SU-DHL-6 (cell line): Measurements from ENCODE around the gene MEX3D.

Source experiments
- H2AFZ ChIP-seq: fragments of 200-600 bp; sonication (generic); 2 replicates; pipeline ENCODE4 v1.6.1; 2014; ENCODE audit warnings: low read depth, mild to moderate bottlenecking, moderate library complexity, mixed read lengths, antibody characterized with exemption, low read length; ENCODE audit not compliant: severe bottlenecking
- H3F3A ChIP-seq: fragments of 200-600 bp; shearing (Covaris generic); 2 replicates; pipeline ENCODE4 v1.6.0; 2016; ENCODE audit warnings: antibody characterized with exemption, mild to moderate bottlenecking; ENCODE audit not compliant: insufficient read depth
- H3K27ac ChIP-seq: fragments of 200-600 bp; sonication (generic); 2 replicates; pipeline ENCODE4 v1.5.1; 2016; ENCODE audit warnings: low read depth, mild to moderate bottlenecking, low read length, moderate library complexity, mixed read lengths
- H3K27me3 ChIP-seq: fragments of 200-600 bp; sonication (generic), shearing (Covaris generic); 2 replicates; pipeline ENCODE4 v1.6.0; 2014; ENCODE audit warnings: mild to moderate bottlenecking, low read length
- H3K36me3 ChIP-seq: fragments of 200-600 bp; sonication (generic); 2 replicates; pipeline ENCODE4 v1.6.1; 2014; ENCODE audit warnings: mild to moderate bottlenecking, low read length, mixed read lengths
- H3K4me2 ChIP-seq: fragments of 300-600, 200-600 bp; shearing (Covaris generic), sonication (generic); 2 replicates; pipeline ENCODE4 v1.6.0; 2014; ENCODE audit warnings: low read length, low read depth, mild to moderate bottlenecking; ENCODE audit not compliant: poor library complexity, severe bottlenecking
- H3K4me3 ChIP-seq: fragments of 200-600 bp; sonication (generic); 2 replicates; pipeline ENCODE4 v1.5.1; 2014; ENCODE audit warnings: antibody characterized with exemption, low read length, mild to moderate bottlenecking, mixed read lengths; ENCODE audit not compliant: insufficient read depth, poor library complexity, severe bottlenecking
- H3K79me2 ChIP-seq: fragments of 200-600 bp; sonication (generic); 2 replicates; pipeline ENCODE4 v1.6.1; 2014; ENCODE audit warnings: mild to moderate bottlenecking, low read length, moderate library complexity; ENCODE audit not compliant: insufficient read depth
- H3K9ac ChIP-seq: fragments of 200-600 bp; sonication (generic); 2 replicates; pipeline ENCODE4 v1.7.0; 2014; ENCODE audit warnings: mild to moderate bottlenecking, low read length
- H3K9me2 ChIP-seq: fragments of 200-600 bp; sonication (generic); replicated peaks from 2 replicates; pipeline ENCODE4 v1.6.1; 2014; ENCODE audit warnings: low read length; ENCODE audit not compliant: insufficient read depth
- H3K9me3 ChIP-seq: fragments of 200-600 bp; sonication (generic); 2 replicates; pipeline ENCODE4 v1.6.1; 2014; ENCODE audit warnings: low read length, mixed read lengths; ENCODE audit not compliant: insufficient read depth
- H4K20me1 ChIP-seq: fragments of 200-600 bp; sonication (generic); 2 replicates; pipeline ENCODE4 v1.6.1; 2014; ENCODE audit warnings: low read depth, mild to moderate bottlenecking, antibody characterized with exemption, low read length, moderate library complexity, mixed read lengths
- EZH2phosphoT487 ChIP-seq: fragments of 200-600 bp; sonication (generic), shearing (Covaris generic); conservative IDR thresholded peaks from 2 replicates; pipeline ENCODE4 v1.6.1; 2018; ENCODE audit warnings: mild to moderate bottlenecking, antibody characterized with exemption, low read length, moderate library complexity, mixed read lengths
- TF ChIP-seq, protein P1 (sequence below): fragments of 200-600 bp; sonication (generic); IDR thresholded peaks from one replicate; pipeline ENCODE4 v1.5.1; 2017; ENCODE audit warnings: antibody characterized with exemption, mild to moderate bottlenecking, low read length, moderate library complexity; ENCODE audit not compliant: insufficient read depth, poor library complexity, severe bottlenecking

Gene MEX3D

DNA sequence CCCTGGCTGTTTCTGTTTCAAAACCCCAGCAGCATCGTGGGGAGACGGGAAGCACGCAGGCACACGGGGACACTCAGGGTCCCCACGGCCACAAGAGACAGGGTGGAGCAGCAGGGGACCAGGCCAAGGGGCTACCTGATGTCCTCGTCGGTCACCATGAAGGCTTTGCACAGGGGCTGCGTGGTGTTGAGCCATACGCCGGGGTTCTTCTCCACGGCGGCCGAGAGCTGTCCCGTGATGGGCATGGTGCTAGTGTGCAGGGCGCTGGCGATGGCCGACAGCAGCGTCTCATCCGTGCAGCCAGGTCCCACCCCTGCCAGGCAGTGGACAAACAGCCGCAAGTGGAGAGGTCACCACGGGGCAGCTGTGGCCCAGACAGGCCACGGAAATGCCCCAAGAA lies 12.8 kb upstream of the MEX3D start:
- Histone ChIP-seq H3F3A (no peaks in the 10 kb centered on the region), H3K36me3 (peaks cover 5% of the 10 kb centered on the region; the same call in 1 of the 2 replicates), H4K20me1 (no peaks in the 10 kb centered on the region), H3K27ac (no peak overlapping the region), H3K9me2 (no peaks in the 10 kb centered on the region), H2AFZ (no peak overlapping the region), H3K4me2 (no peak overlapping the region), H3K27me3 (no peaks in the 10 kb centered on the region), H3K4me3 (no peak overlapping the region), H3K79me2 (peaks cover 9% of the 10 kb centered on the region), H3K9ac (no peak overlapping the region), H3K9me3 (no peaks in the 10 kb centered on the region)
- TF ChIP-seq, protein P1, sequence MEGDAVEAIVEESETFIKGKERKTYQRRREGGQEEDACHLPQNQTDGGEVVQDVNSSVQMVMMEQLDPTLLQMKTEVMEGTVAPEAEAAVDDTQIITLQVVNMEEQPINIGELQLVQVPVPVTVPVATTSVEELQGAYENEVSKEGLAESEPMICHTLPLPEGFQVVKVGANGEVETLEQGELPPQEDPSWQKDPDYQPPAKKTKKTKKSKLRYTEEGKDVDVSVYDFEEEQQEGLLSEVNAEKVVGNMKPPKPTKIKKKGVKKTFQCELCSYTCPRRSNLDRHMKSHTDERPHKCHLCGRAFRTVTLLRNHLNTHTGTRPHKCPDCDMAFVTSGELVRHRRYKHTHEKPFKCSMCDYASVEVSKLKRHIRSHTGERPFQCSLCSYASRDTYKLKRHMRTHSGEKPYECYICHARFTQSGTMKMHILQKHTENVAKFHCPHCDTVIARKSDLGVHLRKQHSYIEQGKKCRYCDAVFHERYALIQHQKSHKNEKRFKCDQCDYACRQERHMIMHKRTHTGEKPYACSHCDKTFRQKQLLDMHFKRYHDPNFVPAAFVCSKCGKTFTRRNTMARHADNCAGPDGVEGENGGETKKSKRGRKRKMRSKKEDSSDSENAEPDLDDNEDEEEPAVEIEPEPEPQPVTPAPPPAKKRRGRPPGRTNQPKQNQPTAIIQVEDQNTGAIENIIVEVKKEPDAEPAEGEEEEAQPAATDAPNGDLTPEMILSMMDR = no peak

DNA sequence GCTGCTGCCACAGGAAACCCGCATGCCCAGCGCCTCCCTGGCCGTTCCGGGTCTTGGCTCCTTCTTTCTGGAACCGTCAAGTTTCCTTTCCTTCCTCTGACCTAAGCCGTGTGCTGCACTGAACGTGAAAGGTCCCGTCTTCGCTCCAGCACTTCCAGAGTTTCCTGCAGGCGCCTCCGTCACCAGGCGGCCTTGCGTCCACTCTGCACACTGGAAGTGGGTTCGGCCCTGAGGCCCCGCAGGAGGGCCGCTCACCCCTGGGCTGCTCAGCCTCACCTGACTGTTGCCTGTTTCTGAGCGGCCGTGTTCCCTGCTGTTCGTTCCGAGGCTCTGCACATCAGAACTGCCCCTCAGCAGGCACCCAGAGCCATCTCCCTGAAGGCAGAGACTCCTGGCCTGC lies 12.3 kb upstream of the MEX3D start:
- Histone ChIP-seq H3K27me3 (no peaks in the 10 kb centered on the region), H3K4me2 (no peak overlapping the region), H3K9me3 (no peaks in the 10 kb centered on the region), H3K36me3 (peaks cover 5% of the 10 kb centered on the region; the same call in 1 of the 2 replicates), H3K27ac (no peak overlapping the region), H3K9ac (no peak overlapping the region), H4K20me1 (no peaks in the 10 kb centered on the region), H3K9me2 (no peaks in the 10 kb centered on the region), H3K4me3 (no peak overlapping the region), H2AFZ (no peak overlapping the region), H3F3A (no peaks in the 10 kb centered on the region), H3K79me2 (peaks cover 3% of the 10 kb centered on the region)
- TF ChIP-seq, protein P1 = no peak
- TF ChIP-seq EZH2phosphoT487 = no peak

DNA sequence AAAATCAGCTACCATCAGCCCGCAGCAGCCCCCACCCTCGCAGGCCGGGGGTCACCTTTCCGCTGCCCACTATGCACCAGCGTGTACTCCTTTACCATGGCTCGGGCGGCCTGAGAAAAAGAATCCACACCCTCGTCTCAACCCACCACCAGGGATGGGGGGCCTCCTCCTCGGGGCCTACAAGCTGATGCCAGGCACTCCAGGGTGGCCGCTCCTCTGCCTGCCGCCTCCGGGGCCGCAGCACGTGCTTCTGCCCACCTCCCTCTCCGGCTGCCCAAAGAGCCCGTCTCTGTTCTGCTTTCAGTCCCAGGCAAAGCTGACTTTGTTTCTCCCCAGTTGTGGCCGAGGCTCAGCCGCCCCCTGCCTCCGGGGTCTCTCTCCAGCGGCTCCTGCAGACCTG lies 11.1 kb upstream of the MEX3D start:
- no peak overlapping the region for H3K9ac ChIP-seq
- peaks cover 5% of the 10 kb centered on the region; the same call in 1 of the 2 replicates for H3K36me3 ChIP-seq
- H3K4me2 ChIP-seq = no peak overlapping the region
- no peak for TF ChIP-seq EZH2phosphoT487
- TF ChIP-seq, protein P1 = no peak
- no peak overlapping the region for H3K27ac ChIP-seq
- no peak overlapping the region for H2AFZ ChIP-seq
- H3K27me3 ChIP-seq = no peaks in the 10 kb centered on the region
- no peak overlapping the region for H3K4me3 ChIP-seq
- no peaks in the 10 kb centered on the region for H3K9me3 ChIP-seq
- no peaks in the 10 kb centered on the region for H3K79me2 ChIP-seq
- no peaks in the 10 kb centered on the region for H3K9me2 ChIP-seq
- H3F3A ChIP-seq = no peaks in the 10 kb centered on the region
- no peaks in the 10 kb centered on the region for H4K20me1 ChIP-seq
